H9 (cell line): ENCODE measurements around the gene ARHGAP15. TPM values are rescaled to one million over a fixed set of nuclear protein-coding genes. Genes with fewer than 3 reads are reported as not detected.

Source experiments
- DNase-seq: peaks from one replicate; pipeline ENCODE4 v3.0.0-alpha.2; 2017
- H2AFZ ChIP-seq: one replicate; pipeline ENCODE4 v1.6.1; 2013; ENCODE audit warnings: mild to moderate bottlenecking, low read length, control low read depth, moderate library complexity
- H2AK5ac ChIP-seq: 2 replicates; pipeline ENCODE4 v1.6.1; 2013; ENCODE audit warnings: low read length, control low read depth, mixed read lengths; ENCODE audit not compliant: insufficient read length
- H2BK120ac ChIP-seq: one replicate; pipeline ENCODE4 v1.6.1; 2013; ENCODE audit warnings: low read depth, mild to moderate bottlenecking, low read length, control low read depth, inconsistent platforms; ENCODE audit not compliant: poor library complexity, severe bottlenecking
- H2BK12ac ChIP-seq: 2 replicates; pipeline ENCODE4 v1.6.1; 2013; ENCODE audit warnings: low read length, control low read depth, mixed read lengths, low read depth; ENCODE audit not compliant: insufficient read length
- H2BK15ac ChIP-seq: 2 replicates; pipeline ENCODE4 v1.6.1; 2013; ENCODE audit warnings: low read depth, low read length, control low read depth
- H2BK20ac ChIP-seq: one replicate; pipeline ENCODE4 v1.6.1; 2013; ENCODE audit warnings: low read depth, mild to moderate bottlenecking, low read length, control low read depth, inconsistent platforms; ENCODE audit not compliant: poor library complexity, severe bottlenecking
- H2BK5ac ChIP-seq: 2 replicates; pipeline ENCODE4 v1.6.1; 2013; ENCODE audit warnings: low read length, control low read depth, mixed read lengths; ENCODE audit not compliant: insufficient read length
- H3K14ac ChIP-seq: 2 replicates; pipeline ENCODE4 v1.6.1; 2013; ENCODE audit warnings: low read length, control low read depth; ENCODE audit not compliant: insufficient read depth
- H3K18ac ChIP-seq: 2 replicates; pipeline ENCODE4 v1.6.1; 2013; ENCODE audit warnings: low read depth, mild to moderate bottlenecking, mixed read lengths, low read length, control low read depth; ENCODE audit not compliant: insufficient read length
- H3K23ac ChIP-seq: 2 replicates; pipeline ENCODE4 v1.6.1; 2013; ENCODE audit warnings: low read length, control low read depth, mixed read lengths, low read depth; ENCODE audit not compliant: insufficient read length
- H3K23me2 ChIP-seq: 2 replicates; pipeline ENCODE4 v1.6.1; 2013; ENCODE audit warnings: low read depth, mild to moderate bottlenecking, mixed read lengths, low read length, control low read depth; ENCODE audit not compliant: insufficient read length, poor library complexity, severe bottlenecking
- H3K27ac ChIP-seq: 2 replicates; pipeline ENCODE4 v1.5.1; 2013; ENCODE audit warnings: low read length, control low read depth, mixed read lengths, low read depth; ENCODE audit not compliant: insufficient read length
- H3K27me3 ChIP-seq: 2 replicates; pipeline ENCODE4 v1.6.1; 2013; ENCODE audit warnings: low read length, control low read depth, inconsistent platforms; ENCODE audit not compliant: insufficient read depth
- H3K4ac ChIP-seq: 2 replicates; pipeline ENCODE4 v1.6.1; 2013; ENCODE audit warnings: low read depth, mild to moderate bottlenecking, control low read depth, inconsistent platforms, low read length, moderate library complexity
- H3K4me1 ChIP-seq: 2 replicates; pipeline ENCODE4 v1.6.1; 2013; ENCODE audit warnings: low read length, control low read depth, inconsistent platforms; ENCODE audit not compliant: insufficient read depth
- H3K4me2 ChIP-seq: 2 replicates; pipeline ENCODE4 v1.6.1; 2013; ENCODE audit warnings: low read length, control low read depth, mixed read lengths; ENCODE audit not compliant: insufficient read length, insufficient read depth
- H3K56ac ChIP-seq: 2 replicates; pipeline ENCODE4 v1.6.1; 2013; ENCODE audit warnings: low read depth, mild to moderate bottlenecking, mixed read lengths, low read length, control low read depth; ENCODE audit not compliant: insufficient read length
- H3K79me1 ChIP-seq: 2 replicates; pipeline ENCODE4 v1.6.1; 2013; ENCODE audit warnings: low read depth, mild to moderate bottlenecking, moderate library complexity, low read length, control low read depth, inconsistent platforms; ENCODE audit not compliant: insufficient read depth, poor library complexity, severe bottlenecking
- H3K79me2 ChIP-seq: 2 replicates; pipeline ENCODE4 v1.6.1; 2013; ENCODE audit warnings: low read length, control low read depth, inconsistent platforms; ENCODE audit not compliant: insufficient read depth
- H3K9ac ChIP-seq: 2 replicates; pipeline ENCODE4 v1.6.1; 2013; ENCODE audit warnings: low read length, control low read depth, mixed read lengths; ENCODE audit not compliant: insufficient read length; ENCODE audit errors: extremely low read depth
- H3K9me3 ChIP-seq: one replicate; pipeline ENCODE4 v1.6.1; 2013; ENCODE audit warnings: low read depth, low read length, inconsistent platforms; ENCODE audit not compliant: control insufficient read depth
- H3T11ph ChIP-seq: one replicate; pipeline ENCODE4 v1.6.1; 2013; ENCODE audit warnings: mild to moderate bottlenecking, low read length, control low read depth, inconsistent platforms
- H4K20me1 ChIP-seq: one replicate; pipeline ENCODE4 v1.6.1; 2013; ENCODE audit not compliant: control insufficient read depth, insufficient read length, insufficient read depth
- H4K5ac ChIP-seq: 2 replicates; pipeline ENCODE4 v1.6.1; 2013; ENCODE audit warnings: low read depth, mild to moderate bottlenecking, mixed read lengths, low read length, control low read depth; ENCODE audit not compliant: insufficient read length
- H4K8ac ChIP-seq: replicated peaks from 2 replicates; pipeline ENCODE4 v1.6.1; 2013; ENCODE audit warnings: low read length, control low read depth, mixed read lengths, low read depth; ENCODE audit not compliant: insufficient read length
- H4K91ac ChIP-seq: 2 replicates; pipeline ENCODE4 v1.6.1; 2013; ENCODE audit warnings: low read depth, mild to moderate bottlenecking, moderate library complexity, mixed read lengths, low read length, control low read depth; ENCODE audit not compliant: insufficient read length
- H3K27ac Mint-ChIP-seq, 3 experiments: 2 replicates in 2 of 3; 3 replicates in 1 of 3; pipeline ENCODE4 v1.8.0; 2020 to 2021; ENCODE audit warnings: mixed read lengths in 3 of 3, mild to moderate bottlenecking in 1 of 3, moderate library complexity in 1 of 3
- H3K27me3 Mint-ChIP-seq: 2 replicates; pipeline ENCODE4 v1.8.0; 2021; ENCODE audit warnings: low read depth, mild to moderate bottlenecking, moderate library complexity, mixed read lengths
- H3K36me3 Mint-ChIP-seq, 3 experiments: 2 replicates in 2 of 3; 3 replicates in 1 of 3; pipeline ENCODE4 v1.8.0; 2020 to 2021; ENCODE audit warnings: low read depth in 3 of 3, mixed read lengths in 3 of 3; ENCODE audit not compliant: insufficient read depth in 1 of 3
- H3K4me1 Mint-ChIP-seq, 2 experiments: 2 replicates each; pipeline ENCODE4 v1.8.0; 2020; ENCODE audit warnings: mixed read lengths in 2 of 2
- H3K4me3 Mint-ChIP-seq, 2 experiments: 2 replicates in 1 of 2; 3 replicates in 1 of 2; pipeline ENCODE4 v1.8.0; 2020 to 2021; ENCODE audit warnings: mild to moderate bottlenecking in 2 of 2, mixed read lengths in 2 of 2, moderate library complexity in 1 of 2
- H3K9me3 Mint-ChIP-seq, 2 experiments: 2 replicates in 1 of 2; 3 replicates in 1 of 2; pipeline ENCODE4 v1.8.0; 2020; ENCODE audit warnings: mild to moderate bottlenecking in 2 of 2, mixed read lengths in 2 of 2, moderate library complexity in 1 of 2
- WGBS: extraction: QIAGEN DNeasy Blood & Tissue Kit; methylation state at CpG from one replicate; pipeline ENCODE4 v1.1.7; 2013; ENCODE audit warnings: missing lambda C conversion rate, low lambda C conversion rate, mixed read lengths; ENCODE audit not compliant: insufficient read length; ENCODE audit errors: extremely low coverage; 5-methylcytosine and 5-hydroxymethylcytosine counted together
- total RNA-seq: library from RNA; stranded (reverse); gene quantifications from 2 replicates; pipeline ENCODE4 v1.2.1, GENCODE V29; 2021
- TF ChIP-seq, protein P1 (sequence below): fragments of 200-600 bp; sonication (generic); conservative IDR thresholded peaks from 3 replicates; pipeline ENCODE4 v1.8.0; 2021; ENCODE audit warnings: antibody characterized with exemption, mild to moderate bottlenecking

ARHGAP15 gene
- total RNA-seq, 1 experiment from 2014 or later: not detected

DNA sequence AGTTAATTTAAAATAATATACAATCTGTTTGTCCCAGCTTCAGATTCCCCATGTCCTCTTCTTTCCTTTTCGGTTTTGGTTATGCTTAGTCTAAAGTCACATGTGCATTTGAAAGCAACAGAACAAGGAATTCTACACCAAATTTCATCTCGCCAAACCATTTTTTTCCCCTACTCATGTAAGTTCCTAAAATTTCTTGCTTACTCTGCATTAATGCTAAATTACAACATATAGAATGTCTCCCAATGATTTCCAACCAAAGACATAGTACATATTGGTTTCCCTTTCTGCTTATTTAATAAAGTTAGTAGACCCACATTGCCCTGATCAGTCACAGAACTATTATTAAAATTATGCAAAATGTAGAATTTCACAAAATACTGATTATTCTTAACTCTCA lies 212.3 kb downstream of the ARHGAP15 start:
- no peak overlapping the region for H3K27ac Mint-ChIP-seq
- peaks cover 29 to 39% of the 10 kb centered on the region in 2 experiments for H3K4me1 Mint-ChIP-seq
- no peak overlapping the region for H3K4me3 Mint-ChIP-seq
- H3K36me3 Mint-ChIP-seq: no peaks in the 10 kb centered on the region
- H4K20me1 ChIP-seq: no peaks in the 10 kb centered on the region
- no peak overlapping the region for H3K27ac ChIP-seq
- no peaks in the 10 kb centered on the region for H3K27me3 ChIP-seq
- H3K27me3 Mint-ChIP-seq: no peaks in the 10 kb centered on the region
- H3K23ac ChIP-seq: no peak overlapping the region
- no peaks in the 10 kb centered on the region for H3K4me1 ChIP-seq
- H3T11ph ChIP-seq: no peak overlapping the region
- no peak overlapping the region for H4K91ac ChIP-seq
- H3K9me3 Mint-ChIP-seq: no peaks in the 10 kb centered on the region
- WGBS: no CpG with 5 or more reads among the region's 2 CpGs
- H2AFZ ChIP-seq: no peak overlapping the region
- no peak for DNase-seq
- no peak overlapping the region for H3K14ac ChIP-seq
- no peak overlapping the region for H2BK5ac ChIP-seq
- no peak overlapping the region for H3K9ac ChIP-seq
- H3K9me3 ChIP-seq: no peaks in the 10 kb centered on the region
- H3K56ac ChIP-seq: no peak overlapping the region
- no peaks in the 10 kb centered on the region for H3K79me1 ChIP-seq
- no peaks in the 10 kb centered on the region for H3K79me2 ChIP-seq
- H2BK15ac ChIP-seq: no peak overlapping the region
- no peak overlapping the region for H3K18ac ChIP-seq
- H2AK5ac ChIP-seq: no peak overlapping the region
- H2BK12ac ChIP-seq: no peak overlapping the region
- no peak overlapping the region for H4K5ac ChIP-seq
- H2BK20ac ChIP-seq: no peak overlapping the region
- H3K4me2 ChIP-seq: no peak overlapping the region
- TF ChIP-seq, protein P1, sequence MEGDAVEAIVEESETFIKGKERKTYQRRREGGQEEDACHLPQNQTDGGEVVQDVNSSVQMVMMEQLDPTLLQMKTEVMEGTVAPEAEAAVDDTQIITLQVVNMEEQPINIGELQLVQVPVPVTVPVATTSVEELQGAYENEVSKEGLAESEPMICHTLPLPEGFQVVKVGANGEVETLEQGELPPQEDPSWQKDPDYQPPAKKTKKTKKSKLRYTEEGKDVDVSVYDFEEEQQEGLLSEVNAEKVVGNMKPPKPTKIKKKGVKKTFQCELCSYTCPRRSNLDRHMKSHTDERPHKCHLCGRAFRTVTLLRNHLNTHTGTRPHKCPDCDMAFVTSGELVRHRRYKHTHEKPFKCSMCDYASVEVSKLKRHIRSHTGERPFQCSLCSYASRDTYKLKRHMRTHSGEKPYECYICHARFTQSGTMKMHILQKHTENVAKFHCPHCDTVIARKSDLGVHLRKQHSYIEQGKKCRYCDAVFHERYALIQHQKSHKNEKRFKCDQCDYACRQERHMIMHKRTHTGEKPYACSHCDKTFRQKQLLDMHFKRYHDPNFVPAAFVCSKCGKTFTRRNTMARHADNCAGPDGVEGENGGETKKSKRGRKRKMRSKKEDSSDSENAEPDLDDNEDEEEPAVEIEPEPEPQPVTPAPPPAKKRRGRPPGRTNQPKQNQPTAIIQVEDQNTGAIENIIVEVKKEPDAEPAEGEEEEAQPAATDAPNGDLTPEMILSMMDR: no peak
- H3K4ac ChIP-seq: no peak overlapping the region
- H3K23me2 ChIP-seq: no peaks in the 10 kb centered on the region
- no peak overlapping the region for H4K8ac ChIP-seq
- no peak overlapping the region for H2BK120ac ChIP-seq
